H9 (cell line): Measurements from ENCODE around the gene YPEL1. TPM values are rescaled to one million over a fixed set of nuclear protein-coding genes. Genes with fewer than 3 reads are reported as not detected.

Source experiments
- DNase-seq: peaks from one replicate; pipeline ENCODE4 v3.0.0-alpha.2; 2017
- H2AFZ ChIP-seq: one replicate; pipeline ENCODE4 v1.6.1; 2013; ENCODE audit warnings: mild to moderate bottlenecking, low read length, control low read depth, moderate library complexity
- H2AK5ac ChIP-seq: 2 replicates; pipeline ENCODE4 v1.6.1; 2013; ENCODE audit warnings: low read length, control low read depth, mixed read lengths; ENCODE audit not compliant: insufficient read length
- H2BK120ac ChIP-seq: one replicate; pipeline ENCODE4 v1.6.1; 2013; ENCODE audit warnings: low read depth, mild to moderate bottlenecking, low read length, control low read depth, inconsistent platforms; ENCODE audit not compliant: poor library complexity, severe bottlenecking
- H2BK12ac ChIP-seq: 2 replicates; pipeline ENCODE4 v1.6.1; 2013; ENCODE audit warnings: low read length, control low read depth, mixed read lengths, low read depth; ENCODE audit not compliant: insufficient read length
- H2BK15ac ChIP-seq: 2 replicates; pipeline ENCODE4 v1.6.1; 2013; ENCODE audit warnings: low read depth, low read length, control low read depth
- H2BK20ac ChIP-seq: one replicate; pipeline ENCODE4 v1.6.1; 2013; ENCODE audit warnings: low read depth, mild to moderate bottlenecking, low read length, control low read depth, inconsistent platforms; ENCODE audit not compliant: poor library complexity, severe bottlenecking
- H2BK5ac ChIP-seq: 2 replicates; pipeline ENCODE4 v1.6.1; 2013; ENCODE audit warnings: low read length, control low read depth, mixed read lengths; ENCODE audit not compliant: insufficient read length
- H3K14ac ChIP-seq: 2 replicates; pipeline ENCODE4 v1.6.1; 2013; ENCODE audit warnings: low read length, control low read depth; ENCODE audit not compliant: insufficient read depth
- H3K18ac ChIP-seq: 2 replicates; pipeline ENCODE4 v1.6.1; 2013; ENCODE audit warnings: low read depth, mild to moderate bottlenecking, mixed read lengths, low read length, control low read depth; ENCODE audit not compliant: insufficient read length
- H3K23ac ChIP-seq: 2 replicates; pipeline ENCODE4 v1.6.1; 2013; ENCODE audit warnings: low read length, control low read depth, mixed read lengths, low read depth; ENCODE audit not compliant: insufficient read length
- H3K23me2 ChIP-seq: 2 replicates; pipeline ENCODE4 v1.6.1; 2013; ENCODE audit warnings: low read depth, mild to moderate bottlenecking, mixed read lengths, low read length, control low read depth; ENCODE audit not compliant: insufficient read length, poor library complexity, severe bottlenecking
- H3K27ac ChIP-seq: 2 replicates; pipeline ENCODE4 v1.5.1; 2013; ENCODE audit warnings: low read length, control low read depth, mixed read lengths, low read depth; ENCODE audit not compliant: insufficient read length
- H3K27me3 ChIP-seq: 2 replicates; pipeline ENCODE4 v1.6.1; 2013; ENCODE audit warnings: low read length, control low read depth, inconsistent platforms; ENCODE audit not compliant: insufficient read depth
- H3K4ac ChIP-seq: 2 replicates; pipeline ENCODE4 v1.6.1; 2013; ENCODE audit warnings: low read depth, mild to moderate bottlenecking, control low read depth, inconsistent platforms, low read length, moderate library complexity
- H3K4me1 ChIP-seq: 2 replicates; pipeline ENCODE4 v1.6.1; 2013; ENCODE audit warnings: low read length, control low read depth, inconsistent platforms; ENCODE audit not compliant: insufficient read depth
- H3K4me2 ChIP-seq: 2 replicates; pipeline ENCODE4 v1.6.1; 2013; ENCODE audit warnings: low read length, control low read depth, mixed read lengths; ENCODE audit not compliant: insufficient read length, insufficient read depth
- H3K56ac ChIP-seq: 2 replicates; pipeline ENCODE4 v1.6.1; 2013; ENCODE audit warnings: low read depth, mild to moderate bottlenecking, mixed read lengths, low read length, control low read depth; ENCODE audit not compliant: insufficient read length
- H3K79me1 ChIP-seq: 2 replicates; pipeline ENCODE4 v1.6.1; 2013; ENCODE audit warnings: low read depth, mild to moderate bottlenecking, moderate library complexity, low read length, control low read depth, inconsistent platforms; ENCODE audit not compliant: insufficient read depth, poor library complexity, severe bottlenecking
- H3K79me2 ChIP-seq: 2 replicates; pipeline ENCODE4 v1.6.1; 2013; ENCODE audit warnings: low read length, control low read depth, inconsistent platforms; ENCODE audit not compliant: insufficient read depth
- H3K9ac ChIP-seq: 2 replicates; pipeline ENCODE4 v1.6.1; 2013; ENCODE audit warnings: low read length, control low read depth, mixed read lengths; ENCODE audit not compliant: insufficient read length; ENCODE audit errors: extremely low read depth
- H3K9me3 ChIP-seq: one replicate; pipeline ENCODE4 v1.6.1; 2013; ENCODE audit warnings: low read depth, low read length, inconsistent platforms; ENCODE audit not compliant: control insufficient read depth
- H3T11ph ChIP-seq: one replicate; pipeline ENCODE4 v1.6.1; 2013; ENCODE audit warnings: mild to moderate bottlenecking, low read length, control low read depth, inconsistent platforms
- H4K20me1 ChIP-seq: one replicate; pipeline ENCODE4 v1.6.1; 2013; ENCODE audit not compliant: control insufficient read depth, insufficient read length, insufficient read depth
- H4K5ac ChIP-seq: 2 replicates; pipeline ENCODE4 v1.6.1; 2013; ENCODE audit warnings: low read depth, mild to moderate bottlenecking, mixed read lengths, low read length, control low read depth; ENCODE audit not compliant: insufficient read length
- H4K8ac ChIP-seq: replicated peaks from 2 replicates; pipeline ENCODE4 v1.6.1; 2013; ENCODE audit warnings: low read length, control low read depth, mixed read lengths, low read depth; ENCODE audit not compliant: insufficient read length
- H4K91ac ChIP-seq: 2 replicates; pipeline ENCODE4 v1.6.1; 2013; ENCODE audit warnings: low read depth, mild to moderate bottlenecking, moderate library complexity, mixed read lengths, low read length, control low read depth; ENCODE audit not compliant: insufficient read length
- H3K27ac Mint-ChIP-seq, 3 experiments: 2 replicates in 2 of 3; 3 replicates in 1 of 3; pipeline ENCODE4 v1.8.0; 2020 to 2021; ENCODE audit warnings: mixed read lengths in 3 of 3, mild to moderate bottlenecking in 1 of 3, moderate library complexity in 1 of 3
- H3K27me3 Mint-ChIP-seq: 2 replicates; pipeline ENCODE4 v1.8.0; 2021; ENCODE audit warnings: low read depth, mild to moderate bottlenecking, moderate library complexity, mixed read lengths
- H3K36me3 Mint-ChIP-seq, 3 experiments: 2 replicates in 2 of 3; 3 replicates in 1 of 3; pipeline ENCODE4 v1.8.0; 2020 to 2021; ENCODE audit warnings: low read depth in 3 of 3, mixed read lengths in 3 of 3; ENCODE audit not compliant: insufficient read depth in 1 of 3
- H3K4me1 Mint-ChIP-seq, 2 experiments: 2 replicates each; pipeline ENCODE4 v1.8.0; 2020; ENCODE audit warnings: mixed read lengths in 2 of 2
- H3K4me3 Mint-ChIP-seq, 2 experiments: 2 replicates in 1 of 2; 3 replicates in 1 of 2; pipeline ENCODE4 v1.8.0; 2020 to 2021; ENCODE audit warnings: mild to moderate bottlenecking in 2 of 2, mixed read lengths in 2 of 2, moderate library complexity in 1 of 2
- H3K9me3 Mint-ChIP-seq, 2 experiments: 2 replicates in 1 of 2; 3 replicates in 1 of 2; pipeline ENCODE4 v1.8.0; 2020; ENCODE audit warnings: mild to moderate bottlenecking in 2 of 2, mixed read lengths in 2 of 2, moderate library complexity in 1 of 2
- WGBS: extraction: QIAGEN DNeasy Blood & Tissue Kit; methylation state at CpG from one replicate; pipeline ENCODE4 v1.1.7; 2013; ENCODE audit warnings: missing lambda C conversion rate, low lambda C conversion rate, mixed read lengths; ENCODE audit not compliant: insufficient read length; ENCODE audit errors: extremely low coverage; 5-methylcytosine and 5-hydroxymethylcytosine counted together
- total RNA-seq: library from RNA; stranded (reverse); gene quantifications from 2 replicates; pipeline ENCODE4 v1.2.1, GENCODE V29; 2021
- TF ChIP-seq, protein P1 (sequence below): fragments of 200-600 bp; sonication (generic); conservative IDR thresholded peaks from 3 replicates; pipeline ENCODE4 v1.8.0; 2021; ENCODE audit warnings: antibody characterized with exemption, mild to moderate bottlenecking

YPEL1 gene
- total RNA-seq, 1 experiment from 2014 or later, result 5.4 TPM

DNA sequence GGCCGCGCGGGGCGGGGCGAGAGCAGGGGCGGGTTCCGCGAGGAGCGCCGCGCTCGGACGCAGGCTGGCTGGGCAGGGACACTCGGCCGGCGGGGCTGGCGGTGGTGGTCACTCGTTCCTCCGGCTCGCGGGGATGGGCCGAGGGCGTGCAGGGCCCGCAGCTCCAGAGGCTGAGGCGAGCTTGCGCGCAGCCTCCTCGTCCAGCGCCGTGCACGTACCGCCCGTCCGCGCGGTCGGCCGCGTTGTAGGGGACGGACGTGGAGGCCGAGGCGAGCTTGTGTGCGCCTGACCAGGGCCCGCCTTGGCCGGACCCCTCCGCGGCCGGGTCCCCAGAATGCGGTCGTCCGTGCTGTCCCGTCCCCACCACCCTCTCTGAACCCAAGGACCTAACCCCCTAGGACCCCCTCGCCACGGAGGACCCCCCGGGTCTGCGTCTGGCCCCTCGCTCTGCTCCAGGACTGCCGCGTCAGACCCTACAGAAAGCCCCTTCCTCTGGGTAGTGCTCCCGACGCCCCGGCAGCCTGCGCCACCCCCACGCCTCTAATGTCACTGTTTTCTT, 569 bp upstream of the YPEL1 start:
- H3K4me1 ChIP-seq, result no peaks in the 10 kb centered on the region
- no peaks in the 10 kb centered on the region for H3K79me2 ChIP-seq
- no peaks in the 10 kb centered on the region for H3K79me1 ChIP-seq
- H2BK20ac ChIP-seq, result no peak overlapping the region
- Mint-ChIP-seq H3K4me1 (peaks cover 16 to 20% of the 10 kb centered on the region in 2 experiments), H3K36me3 (peaks cover 0 to 2% (median 0%) of the 10 kb centered on the region in 3 experiments; a peak in 2 of 7 replicates), H3K27ac (no peak overlapping the region), H3K27me3 (peaks cover 49% of the 10 kb centered on the region), H3K9me3 (no peaks in the 10 kb centered on the region; a peak in 1 of 5 replicates), H3K4me3 (peak overlapping the region; percentile 42 to 67)
- no peak overlapping the region for H4K5ac ChIP-seq
- no peak overlapping the region for H4K91ac ChIP-seq
- H4K20me1 ChIP-seq, result no peaks in the 10 kb centered on the region
- no peak for DNase-seq
- H3K56ac ChIP-seq, result no peak overlapping the region
- no peak overlapping the region for H2BK12ac ChIP-seq
- H2BK15ac ChIP-seq, result no peak overlapping the region
- peak overlapping the region; percentile 61 for H3K9ac ChIP-seq
- TF ChIP-seq, protein P1, sequence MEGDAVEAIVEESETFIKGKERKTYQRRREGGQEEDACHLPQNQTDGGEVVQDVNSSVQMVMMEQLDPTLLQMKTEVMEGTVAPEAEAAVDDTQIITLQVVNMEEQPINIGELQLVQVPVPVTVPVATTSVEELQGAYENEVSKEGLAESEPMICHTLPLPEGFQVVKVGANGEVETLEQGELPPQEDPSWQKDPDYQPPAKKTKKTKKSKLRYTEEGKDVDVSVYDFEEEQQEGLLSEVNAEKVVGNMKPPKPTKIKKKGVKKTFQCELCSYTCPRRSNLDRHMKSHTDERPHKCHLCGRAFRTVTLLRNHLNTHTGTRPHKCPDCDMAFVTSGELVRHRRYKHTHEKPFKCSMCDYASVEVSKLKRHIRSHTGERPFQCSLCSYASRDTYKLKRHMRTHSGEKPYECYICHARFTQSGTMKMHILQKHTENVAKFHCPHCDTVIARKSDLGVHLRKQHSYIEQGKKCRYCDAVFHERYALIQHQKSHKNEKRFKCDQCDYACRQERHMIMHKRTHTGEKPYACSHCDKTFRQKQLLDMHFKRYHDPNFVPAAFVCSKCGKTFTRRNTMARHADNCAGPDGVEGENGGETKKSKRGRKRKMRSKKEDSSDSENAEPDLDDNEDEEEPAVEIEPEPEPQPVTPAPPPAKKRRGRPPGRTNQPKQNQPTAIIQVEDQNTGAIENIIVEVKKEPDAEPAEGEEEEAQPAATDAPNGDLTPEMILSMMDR, result no peak
- H2BK120ac ChIP-seq, result no peak overlapping the region
- H3K4me2 ChIP-seq, result peak overlapping the region; percentile 54
- no peak overlapping the region for H3K4ac ChIP-seq
- no CpG with 5 or more reads among the region's 65 CpGs for WGBS
- peak overlapping the region; percentile 96 for H3K14ac ChIP-seq
- no peak overlapping the region for H3K27ac ChIP-seq
- H3K23ac ChIP-seq, result no peak overlapping the region
- H3K18ac ChIP-seq, result peak overlapping the region; percentile 68
- H2BK5ac ChIP-seq, result no peak overlapping the region
- no peak overlapping the region for H2AK5ac ChIP-seq
- H2AFZ ChIP-seq, result no peak overlapping the region
- H3K9me3 ChIP-seq, result no peaks in the 10 kb centered on the region
- no peak overlapping the region for H3T11ph ChIP-seq
- no peak overlapping the region for H4K8ac ChIP-seq
- peaks cover 8% of the 10 kb centered on the region for H3K23me2 ChIP-seq
- H3K27me3 ChIP-seq, result no peaks in the 10 kb centered on the region; the same call in 1 of the 2 replicates
